H1 (cell line): ENCODE data around the gene BRSK2. TPM values are rescaled to one million over a fixed set of nuclear protein-coding genes. Genes with fewer than 3 reads are reported as not detected.

Source experiments
- EGR1 ChIP-seq: IDR thresholded peaks from 2 replicates; pipeline ENCODE4 v1.6.1; 2011; ENCODE audit warnings: low read depth, low read length, borderline replicate concordance
- GABPA ChIP-seq: IDR thresholded peaks from 2 replicates; pipeline ENCODE4 v1.6.1; 2011; ENCODE audit warnings: mild to moderate bottlenecking, low read length, moderate library complexity, borderline replicate concordance; ENCODE audit not compliant: insufficient read depth
- MAFK ChIP-seq: IDR thresholded peaks from 2 replicates; pipeline ENCODE4 v1.6.1; 2012; ENCODE audit warnings: low read depth, mild to moderate bottlenecking, improper control_type of control experiment, low read length
- NANOG ChIP-seq: IDR thresholded peaks from 2 replicates; pipeline ENCODE4 v1.6.1; 2011; ENCODE audit warnings: low read length, low read depth, mild to moderate bottlenecking, inconsistent platforms; ENCODE audit not compliant: insufficient read depth, poor library complexity, severe bottlenecking
- SP2 ChIP-seq: IDR thresholded peaks from 2 replicates; pipeline ENCODE4 v1.6.1; 2012; ENCODE audit warnings: mild to moderate bottlenecking, low read length, inconsistent platforms
- polyA plus RNA-seq, 7 experiments: library from polyadenylated mRNA; depleted of rRNA in 3 of 7; stranded (reverse) in 5 of 7; unstranded in 2 of 7; fragments of >200 nt in 5 of 7; fragments of 200-250 nt in 2 of 7; gene quantifications; 1 replicate in 5 of 7; 2 replicates in 1 of 7; 4 replicates in 1 of 7; pipeline versions ENCODE4 v1.2.1 to v1.2.3, GENCODE V29; 2011 to 2013; ENCODE audit warnings: missing spikeins in 2 of 7, mixed read lengths in 2 of 7
- total RNA-seq: library from RNA; stranded (reverse); fragmentation: NEBNext Ultra II Directional; extraction: Animal tissue kit (Norgen Biotek cat#: 25700); gene quantifications from 2 replicates; pipeline ENCODE4 v1.2.1, GENCODE V29; 2021

Gene BRSK2
- total and polyA plus RNA-seq, 2 of the 8 experiments (the other 6 are each of a cell fraction or from before 2014, with no cell fraction given) = 17.3 to 27.1 TPM

DNA sequence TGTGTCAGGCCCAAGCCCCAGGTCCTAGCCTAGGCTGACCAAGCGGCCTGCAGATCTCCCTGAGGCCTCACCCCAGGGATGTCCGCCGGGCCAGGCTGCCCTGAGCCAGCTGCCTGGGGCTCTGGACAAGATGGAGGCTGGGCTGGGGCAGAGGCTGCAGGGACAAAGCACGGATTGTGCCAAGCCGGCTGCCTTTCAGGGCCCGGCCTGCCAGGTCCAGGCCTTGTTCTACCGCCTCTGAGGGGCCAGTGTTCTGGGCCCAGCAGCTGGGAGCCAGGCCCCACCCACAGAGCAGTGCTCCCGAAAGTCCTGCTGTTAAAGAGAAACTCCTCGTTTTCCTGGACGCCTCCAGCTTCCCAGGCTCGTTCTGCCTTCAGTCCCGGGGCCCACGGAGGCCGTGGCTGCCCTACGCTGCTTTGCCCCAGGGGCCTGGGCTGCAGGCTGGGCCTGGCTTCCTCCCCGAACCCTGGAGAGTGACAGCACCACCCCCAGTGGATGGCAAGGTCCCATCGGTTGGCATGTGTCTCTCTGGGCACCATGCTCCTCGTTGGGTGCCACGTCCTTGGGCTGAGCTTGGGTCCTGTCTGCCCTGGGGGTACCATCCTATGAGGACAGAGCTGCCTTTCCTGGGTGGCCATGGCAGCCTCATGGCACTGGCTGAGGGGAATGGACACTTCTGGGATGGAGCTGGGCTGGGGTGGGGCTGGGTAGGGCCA, 7.6 kb downstream of the BRSK2 start (continued):
- TF ChIP-seq GABPA = no peak
- no peak for TF ChIP-seq SP2
- no peak for TF ChIP-seq NANOG
- TF ChIP-seq MAFK = no peak
- no peak for TF ChIP-seq EGR1
